ENCODE measurements around the gene MPZL1.

MPZL1 gene

DNA sequence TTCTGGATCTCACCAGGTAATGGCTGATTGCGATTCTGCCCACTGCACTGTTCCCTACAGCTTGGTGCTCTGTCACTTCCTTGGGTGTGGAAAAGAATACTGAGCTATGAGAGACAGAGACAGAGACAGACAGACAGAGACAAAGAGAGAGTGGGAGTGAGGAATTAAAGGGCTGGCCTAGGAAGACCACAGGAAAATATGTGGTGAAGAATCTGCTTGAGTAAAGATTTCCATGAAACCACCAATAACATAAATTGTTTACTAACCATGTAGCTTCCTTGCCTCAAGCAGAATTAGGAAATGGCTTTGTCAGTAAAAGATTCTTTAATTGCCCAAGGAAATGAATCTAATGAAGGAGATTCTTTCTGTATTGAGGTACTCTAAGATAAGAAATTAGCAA lies 54.4 kb downstream of the MPZL1 start:
- no peak for DNase-seq (ENCODE audit: extremely low read depth in 1 of 2, low read depth in 1 of 2)

GRCh38 chr1:167776616-167777268 lies 55.0 kb downstream of the MPZL1 start:
- DNase-seq (ENCODE audit: extremely low read depth in 1 of 2, low read depth in 1 of 2) = no peak

DNA sequence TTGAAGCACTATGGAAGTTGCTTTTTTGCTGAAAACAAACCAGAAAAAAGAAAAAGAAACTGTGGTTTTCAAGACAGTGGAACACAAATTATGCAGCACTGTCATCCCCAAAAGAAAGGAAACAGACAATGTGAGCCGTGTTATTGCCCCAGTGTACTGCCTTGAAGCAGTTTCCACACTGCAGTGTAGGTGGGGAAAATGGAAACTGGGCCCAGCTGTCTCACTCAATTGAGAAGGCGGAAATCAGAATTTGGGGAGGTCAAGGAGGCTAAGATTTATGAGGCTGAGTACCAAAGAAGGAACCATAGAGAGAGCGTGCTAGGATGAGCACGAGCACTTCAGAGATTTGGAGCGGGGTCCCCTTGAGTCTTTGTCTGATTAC lies 55.5 kb downstream of the MPZL1 start:
- DNase-seq (ENCODE audit: extremely low read depth in 1 of 2, low read depth in 1 of 2) = no peak

DNA sequence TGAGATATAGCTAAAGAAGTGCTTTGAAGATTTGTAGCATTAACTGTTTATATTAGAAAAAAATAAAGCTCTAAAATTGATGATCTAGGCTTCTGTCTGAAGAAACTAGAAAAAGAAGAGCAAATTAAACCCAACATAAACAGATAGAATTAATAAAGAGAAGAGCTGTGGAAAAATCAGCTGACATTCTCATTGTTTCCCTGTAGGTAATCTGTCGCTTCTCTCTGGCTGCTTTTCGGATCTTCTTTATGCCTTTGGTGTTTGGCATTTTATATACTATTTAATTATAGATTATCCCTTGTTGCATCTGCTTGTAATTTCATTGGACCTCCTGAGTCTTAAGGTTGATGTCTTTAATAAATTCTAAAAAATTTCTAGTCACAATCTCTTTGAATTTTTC lies 59.8 kb downstream of the MPZL1 start:
- DNase-seq (ENCODE audit: extremely low read depth in 1 of 2, low read depth in 1 of 2) = no peak

- no peak for DNase-seq (ENCODE audit: extremely low read depth in 1 of 2, low read depth in 1 of 2)
These were observed 61.2 kb downstream of the MPZL1 start for GRCh38 chr1:167782946-167783345.

DNA sequence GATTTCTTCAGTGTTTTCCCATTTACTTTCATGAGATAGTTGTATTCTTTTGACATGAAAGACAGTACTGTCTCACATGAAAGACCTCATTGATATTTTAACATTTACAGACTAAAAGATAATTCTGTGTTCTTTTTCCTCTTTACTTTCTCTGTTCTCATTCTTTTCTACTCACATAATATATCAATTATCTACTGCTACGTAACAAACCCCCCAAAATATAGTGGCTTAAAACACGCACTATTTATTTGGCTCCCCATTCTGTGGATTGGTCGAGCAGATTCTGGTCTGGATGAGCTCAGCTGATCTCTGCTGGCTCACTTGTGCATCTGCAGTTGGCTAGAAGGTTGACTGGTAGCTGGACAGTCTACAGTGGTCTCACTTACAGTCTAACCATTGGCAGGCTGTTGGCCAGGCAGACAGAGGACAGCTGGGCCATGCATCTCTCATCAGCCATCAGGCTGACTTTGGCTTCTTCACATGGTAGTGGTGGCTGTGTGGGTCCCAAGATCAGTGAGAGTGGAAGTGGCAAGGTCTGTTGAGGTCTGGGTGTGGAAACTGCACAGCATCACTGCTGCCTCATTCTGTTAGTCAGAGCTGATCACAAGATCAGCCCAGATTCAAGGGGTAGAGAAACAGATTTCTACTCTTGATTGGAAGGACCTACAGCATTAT lies 63.2 kb downstream of the MPZL1 start:
- no peak for DNase-seq (ENCODE audit: extremely low read depth in 1 of 2, low read depth in 1 of 2)

GRCh38 chr1:167786502-167786901 lies 64.7 kb downstream of the MPZL1 start:
- DNase-seq (ENCODE audit: extremely low read depth in 1 of 2, low read depth in 1 of 2) = no peak

DNA sequence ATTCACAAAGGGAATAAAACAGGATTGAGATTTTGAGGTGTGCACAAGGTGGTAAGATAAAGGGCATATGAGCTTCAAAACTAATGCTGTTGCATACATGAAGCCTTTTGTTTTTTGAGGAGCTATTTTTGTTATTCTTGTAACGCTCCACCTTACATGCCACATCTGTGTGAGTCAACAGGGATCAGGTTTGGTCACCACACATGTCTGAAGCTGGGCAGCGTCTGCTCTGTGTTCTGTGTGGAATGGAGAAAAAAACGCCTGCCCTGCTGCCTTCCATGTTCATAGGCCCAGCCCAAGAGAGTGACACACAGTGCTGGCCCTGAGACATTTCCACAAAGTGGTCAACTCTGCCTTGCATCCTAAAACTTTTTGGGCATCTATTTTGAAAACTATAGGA lies 67.7 kb downstream of the MPZL1 start:
- DNase-seq (ENCODE audit: extremely low read depth in 1 of 2, low read depth in 1 of 2) = no peak

DNA sequence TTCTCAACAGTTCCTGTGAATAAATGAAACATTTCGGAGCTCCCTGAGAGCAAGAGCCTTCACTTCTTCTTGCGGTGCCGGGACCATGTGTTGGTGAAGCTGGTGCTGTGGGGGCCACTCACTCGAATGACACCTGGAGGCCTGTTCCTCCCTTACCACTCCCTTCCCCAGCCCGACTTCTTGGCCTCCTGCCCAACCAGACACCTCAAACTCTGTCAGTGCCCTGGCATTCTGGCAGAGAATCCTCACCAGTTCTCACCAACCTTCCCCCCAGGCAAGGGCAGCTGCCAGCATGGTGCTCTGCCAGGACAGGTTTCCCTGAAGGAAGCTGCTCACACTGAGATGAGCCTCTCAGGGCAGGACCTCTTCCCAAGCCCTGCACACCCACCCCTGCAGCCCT lies 68.3 kb downstream of the MPZL1 start:
- no peak for DNase-seq (ENCODE audit: extremely low read depth in 1 of 2, low read depth in 1 of 2)

DNA sequence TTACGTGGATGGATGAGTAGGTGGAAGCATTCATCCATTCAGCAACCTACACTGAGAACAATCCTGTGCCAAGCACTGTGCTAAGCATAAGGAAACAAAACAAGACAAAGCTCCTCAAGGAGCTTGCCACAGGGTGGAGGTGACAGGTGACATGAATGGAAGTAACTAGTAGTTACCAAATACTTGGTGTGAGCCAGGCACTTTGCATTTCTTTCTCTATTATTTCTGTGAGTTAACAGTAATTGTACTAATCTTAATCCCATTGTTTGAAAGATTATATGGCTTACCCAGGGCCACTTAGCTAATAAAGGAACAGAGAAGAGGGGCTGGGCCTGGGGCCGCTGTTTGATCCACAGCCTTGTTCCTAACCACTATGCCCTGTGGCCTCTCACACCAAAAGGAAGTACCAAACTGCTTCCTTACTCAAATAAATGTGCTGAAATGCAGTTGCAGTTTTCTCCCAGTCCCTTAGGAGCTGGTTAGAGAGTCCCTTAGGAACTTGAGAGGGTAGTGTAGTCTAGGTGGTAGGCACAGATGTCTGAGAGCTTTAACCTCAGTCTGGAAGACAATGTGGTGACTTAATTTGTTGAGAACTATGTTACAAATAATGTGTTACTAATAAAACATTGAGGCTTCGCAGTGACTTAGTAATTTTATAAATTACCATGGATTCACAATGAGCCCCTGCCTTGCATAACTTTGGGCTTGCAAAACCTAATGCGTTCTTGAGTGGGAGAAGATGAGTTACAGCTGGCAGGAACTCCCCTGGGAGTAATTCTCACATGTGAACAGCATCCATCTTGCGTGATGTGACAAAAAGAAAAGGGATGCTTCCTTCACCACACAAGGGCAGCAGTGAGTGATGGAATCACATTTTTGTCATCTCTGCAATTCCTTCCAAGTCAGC lies 69.8 kb downstream of the MPZL1 start:
- no peak for DNase-seq (ENCODE audit: extremely low read depth in 1 of 2, low read depth in 1 of 2)

- no peak for DNase-seq (ENCODE audit: extremely low read depth in 1 of 2, low read depth in 1 of 2)
These were observed 70.4 kb downstream of the MPZL1 start for GRCh38 chr1:167792188-167792565.

GRCh38 chr1:167794043-167794442 lies 72.3 kb downstream of the MPZL1 start:
- no peak for DNase-seq (ENCODE audit: extremely low read depth in 1 of 2, low read depth in 1 of 2)

DNA sequence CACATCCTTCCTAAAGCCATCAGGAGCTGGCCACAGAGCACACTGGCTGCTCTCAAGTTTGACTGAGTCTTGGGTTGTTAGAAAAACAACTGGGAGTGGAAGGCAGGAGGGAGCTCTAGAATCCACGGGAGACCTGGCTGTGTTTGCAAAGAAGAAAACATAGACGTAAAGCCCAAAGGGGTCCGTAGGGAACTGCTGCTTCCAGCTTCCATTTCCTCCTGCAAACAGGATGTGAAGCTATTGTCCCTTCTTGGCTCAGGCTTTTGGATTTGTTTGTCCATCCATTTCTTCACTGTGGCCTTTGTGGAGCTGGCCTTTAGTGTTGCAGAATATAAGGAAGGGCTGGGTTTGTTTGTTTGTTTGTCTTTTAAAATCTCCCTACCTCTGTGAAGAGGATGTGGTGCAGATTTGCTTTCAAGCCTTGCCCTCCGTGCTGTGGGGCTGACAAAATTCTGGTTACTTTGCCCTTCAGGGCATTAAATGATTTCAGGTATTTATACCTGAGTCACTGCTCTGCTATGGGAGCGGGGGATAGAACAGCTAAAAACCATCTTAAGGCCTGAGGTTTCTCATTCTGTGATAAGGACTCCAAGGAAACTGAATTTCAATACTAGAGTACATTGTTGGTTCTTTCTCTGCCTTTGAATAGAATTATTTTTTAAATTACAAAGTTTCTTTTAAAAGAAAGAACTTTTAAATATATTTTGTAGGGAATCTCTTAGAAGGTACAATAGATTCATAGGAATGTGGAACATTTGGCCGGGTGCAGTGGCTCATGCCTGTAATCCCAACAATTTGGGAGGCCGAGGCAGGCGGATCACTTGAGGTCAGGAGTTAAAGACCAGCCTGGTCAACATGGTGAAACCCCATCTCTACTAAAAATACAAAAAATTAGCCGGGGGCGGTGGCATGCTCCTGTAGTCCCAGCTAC lies 74.3 kb downstream of the MPZL1 start:
- no peak for DNase-seq (ENCODE audit: extremely low read depth in 1 of 2, low read depth in 1 of 2)

GRCh38 chr1:167797015-167797414 lies 75.2 kb downstream of the MPZL1 start:
- DNase-seq (ENCODE audit: extremely low read depth in 1 of 2, low read depth in 1 of 2) = no peak

DNA sequence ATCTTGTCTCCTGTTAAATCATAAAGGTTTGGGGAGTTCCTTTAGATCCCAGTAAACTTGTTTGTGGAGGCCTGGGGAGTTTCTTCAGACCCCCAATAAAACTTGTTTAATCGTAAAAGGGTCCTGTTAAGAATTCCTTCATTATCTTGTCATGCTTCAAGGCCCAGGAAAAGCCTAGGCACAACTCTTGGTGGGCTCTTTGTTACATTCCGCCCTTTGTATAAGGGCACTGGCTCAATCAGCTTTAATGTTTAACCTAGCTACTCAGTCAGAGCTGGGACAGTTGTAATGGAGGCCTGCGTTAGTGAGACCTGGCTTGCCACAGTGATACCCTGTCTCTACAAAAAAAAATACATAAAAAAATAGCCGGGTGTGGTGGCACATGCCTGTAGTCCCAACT lies 77.2 kb downstream of the MPZL1 start:
- DNase-seq (ENCODE audit: extremely low read depth in 1 of 2, low read depth in 1 of 2) = no peak

DNA sequence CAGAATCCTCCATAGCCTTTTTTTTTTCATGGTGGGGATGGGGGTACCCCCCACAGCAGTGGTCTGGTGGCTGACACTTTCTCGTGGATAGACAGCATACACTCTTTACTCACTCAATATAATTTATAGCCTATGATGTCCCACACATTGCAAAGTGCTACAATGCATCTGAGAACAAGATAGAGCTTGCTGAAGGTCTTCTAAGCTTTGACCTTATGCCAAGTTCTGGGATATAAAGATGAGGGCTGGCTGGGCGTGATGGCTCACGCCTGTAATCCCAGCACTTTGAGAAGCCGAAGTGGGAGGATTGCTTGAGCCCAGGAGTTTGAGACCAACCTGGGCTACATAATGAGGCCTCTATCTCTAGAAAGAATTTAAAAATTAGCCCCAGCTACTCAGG lies 78.0 kb downstream of the MPZL1 start:
- DNase-seq (ENCODE audit: extremely low read depth in 1 of 2, low read depth in 1 of 2) = no peak

DNA sequence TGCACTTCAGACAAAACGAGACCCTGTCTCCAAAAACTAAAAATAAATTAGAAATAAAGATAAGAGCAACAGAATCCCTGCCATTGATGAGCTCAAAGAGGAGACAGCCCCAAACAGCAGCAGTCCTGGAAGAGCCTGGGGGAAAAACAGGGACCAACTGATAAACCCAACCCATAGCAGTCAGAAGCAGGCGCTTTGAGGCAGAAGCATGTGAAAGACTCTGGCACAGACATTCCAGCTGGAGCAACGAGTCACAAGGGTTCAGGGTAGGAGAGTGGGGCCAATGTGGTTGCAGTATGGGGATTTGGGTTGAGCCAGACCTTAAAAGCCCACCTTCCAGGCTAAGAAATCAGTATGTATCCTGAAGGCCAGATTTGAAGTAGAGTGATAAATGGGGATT lies 78.5 kb downstream of the MPZL1 start:
- DNase-seq (ENCODE audit: extremely low read depth in 1 of 2, low read depth in 1 of 2) = no peak

GRCh38 chr1:167802235-167802634 lies 80.5 kb downstream of the MPZL1 start:
- no peak for DNase-seq (ENCODE audit: extremely low read depth in 1 of 2, low read depth in 1 of 2)

- DNase-seq (ENCODE audit: extremely low read depth in 1 of 2, low read depth in 1 of 2) = peak; percentile 62 to 78
These were observed 81.8 kb downstream of the MPZL1 start for GRCh38 chr1:167803358-167804207.

DNA sequence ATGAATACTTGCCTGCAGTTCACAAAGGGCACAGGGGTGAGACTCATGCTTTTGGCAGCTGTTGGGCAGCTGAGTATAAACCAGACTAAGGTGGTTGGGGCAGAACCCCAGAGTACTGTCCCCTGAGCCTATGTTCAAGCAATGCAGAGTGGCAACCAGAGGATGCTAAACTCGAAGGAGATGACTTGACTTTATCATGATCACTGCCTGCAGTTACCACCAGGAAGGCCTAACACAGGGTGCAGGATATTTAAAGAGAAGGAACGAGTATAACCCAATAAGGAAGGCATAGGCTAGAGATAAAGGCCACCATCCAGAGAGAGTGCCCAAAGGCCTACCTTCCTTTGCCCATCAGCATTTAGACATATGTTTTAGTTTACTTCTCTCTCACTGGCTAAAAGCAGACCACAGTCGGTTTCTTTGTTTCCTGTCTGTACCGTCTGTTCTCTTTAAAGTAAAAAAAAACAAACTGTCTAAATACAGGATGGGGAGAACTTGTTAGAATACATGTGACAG lies 83.3 kb downstream of the MPZL1 start:
- DNase-seq (ENCODE audit: extremely low read depth in 1 of 2, low read depth in 1 of 2) = no peak
